Calu3 (cell line): ENCODE measurements around the gene ART1. TPM values are rescaled to one million over a fixed set of nuclear protein-coding genes. Genes with fewer than 3 reads are reported as not detected.

ENCODE experiments used
- BruUV-seq: library from RNA; stranded (reverse); fragments of 400-500 nt; replicated peaks from 2 replicates; lab custom pipeline; 2021; lab: Mats Ljungman, UMichigan
- CTCF ChIA-PET: fragments of 300-600 bp; sonication (Branson Sonifier 250); formaldehyde crosslinking; loops from one replicate; lab custom pipeline; 2022; ENCODE audit warnings: antibody characterized with exemption; lab: Charles Lee
- DNase-seq: peaks from one replicate; pipeline ENCODE4 v3.0.0; 2022
- H3K27ac Mint-ChIP-seq: one replicate; pipeline ENCODE4 v1.8.0; 2022; ENCODE audit warnings: mixed read lengths; ENCODE audit not compliant: unreplicated experiment
- H3K27me3 Mint-ChIP-seq: one replicate; pipeline ENCODE4 v1.8.0; 2022; ENCODE audit warnings: mixed read lengths; ENCODE audit not compliant: unreplicated experiment
- H3K36me3 Mint-ChIP-seq: one replicate; pipeline ENCODE4 v1.8.0; 2022; ENCODE audit warnings: mild to moderate bottlenecking, moderate library complexity, mixed read lengths; ENCODE audit not compliant: insufficient read depth, unreplicated experiment
- H3K4me1 Mint-ChIP-seq: one replicate; pipeline ENCODE4 v1.8.0; 2022; ENCODE audit warnings: mild to moderate bottlenecking, low read depth, mixed read lengths; ENCODE audit not compliant: unreplicated experiment
- H3K4me3 Mint-ChIP-seq: one replicate; pipeline ENCODE4 v1.8.0; 2022; ENCODE audit warnings: mild to moderate bottlenecking, low read depth, moderate library complexity, mixed read lengths; ENCODE audit not compliant: unreplicated experiment
- H3K9me3 Mint-ChIP-seq: one replicate; pipeline ENCODE4 v1.8.0; 2022; ENCODE audit warnings: low read depth, mixed read lengths; ENCODE audit not compliant: unreplicated experiment
- CTCF ChIP-seq: fragments of 200-600 bp; IDR thresholded peaks from one replicate; pipeline ENCODE4 v1.8.0; 2022; ENCODE audit warnings: antibody characterized with exemption; ENCODE audit not compliant: unreplicated experiment
- intact Hi-C: fragments of 100-400 bp; cut with micrococcal nuclease; formaldehyde crosslinking; loops from one replicate; pipeline ENCODE4 v1.10.0; 2022; ENCODE audit not compliant: unreplicated experiment
- total RNA-seq: library from RNA; stranded (reverse); gene quantifications from 2 replicates; pipeline ENCODE4 v1.2.3, GENCODE V29; 2022

The ART1 gene
- total RNA-seq, 1 experiment from 2014 or later = not detected

GRCh38 chr11:3700910-3701309 lies 56.0 kb downstream of the ART1 start:
- intact Hi-C loops = no loop called here
- no peaks in the 10 kb centered on the region for H3K27me3 Mint-ChIP-seq
- no peak for DNase-seq
- no peaks in the 10 kb centered on the region for H3K9me3 Mint-ChIP-seq
- no peak for TF ChIP-seq CTCF
- CTCF ChIA-PET = interaction anchor here (0.6 kb wide), 1 partner anchor 373 kb away, joined by 9 read pairs; no protein-coding TSS in a partner anchor
- BruUV-seq = no TSS peak
- no peak overlapping the region for H3K27ac Mint-ChIP-seq
- peaks cover 51% of the 10 kb centered on the region for H3K36me3 Mint-ChIP-seq
- H3K4me3 Mint-ChIP-seq = no peak overlapping the region
- no peaks in the 10 kb centered on the region for H3K4me1 Mint-ChIP-seq

- H3K27ac Mint-ChIP-seq = no peak overlapping the region
- CTCF ChIA-PET = interaction anchor here (0.6 kb wide), 1 partner anchor 89 kb away, joined by 8 read pairs; no protein-coding TSS in a partner anchor
- no peak overlapping the region for H3K4me3 Mint-ChIP-seq
- H3K4me1 Mint-ChIP-seq = no peaks in the 10 kb centered on the region
- H3K36me3 Mint-ChIP-seq = peaks cover 60% of the 10 kb centered on the region
- BruUV-seq = no TSS peak
- no peak for TF ChIP-seq CTCF
- H3K9me3 Mint-ChIP-seq = no peaks in the 10 kb centered on the region
- no peaks in the 10 kb centered on the region for H3K27me3 Mint-ChIP-seq
- intact Hi-C loops = no loop called here
- no peak for DNase-seq
Observed at GRCh38 chr11:3703383-3703782, 58.5 kb downstream of the ART1 start.

DNA sequence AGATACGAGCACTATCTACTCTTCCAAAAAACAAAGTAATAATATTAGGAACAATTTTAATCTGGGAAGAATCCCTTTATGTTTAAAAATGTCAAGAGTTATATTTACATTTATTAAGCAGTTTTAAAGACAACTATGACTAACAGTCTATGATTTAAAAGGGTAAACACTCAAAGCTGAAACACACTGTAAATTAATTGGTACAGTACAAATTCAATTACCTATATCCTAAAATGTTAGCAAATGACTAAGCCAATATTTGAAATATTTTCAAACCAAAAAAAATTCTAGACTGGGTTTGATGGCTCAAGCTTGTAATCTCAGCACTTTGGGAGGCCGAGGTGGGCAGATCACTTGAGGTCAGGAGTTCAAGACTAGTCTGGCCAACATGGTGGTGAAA lies 62.2 kb downstream of the ART1 start:
- Mint-ChIP-seq H3K9me3 (no peaks in the 10 kb centered on the region), H3K4me1 (no peaks in the 10 kb centered on the region), H3K4me3 (no peak overlapping the region), H3K27me3 (no peaks in the 10 kb centered on the region), H3K27ac (no peak overlapping the region), H3K36me3 (peaks cover 52% of the 10 kb centered on the region)
- no peak for DNase-seq
- no peak for TF ChIP-seq CTCF
- CTCF ChIA-PET = no interaction called here
- no TSS peak for BruUV-seq
- intact Hi-C loops = no loop called here

GRCh38 chr11:3709977-3710376 lies 65.0 kb downstream of the ART1 start:
- no peaks in the 10 kb centered on the region for H3K9me3 Mint-ChIP-seq
- no peaks in the 10 kb centered on the region for H3K4me1 Mint-ChIP-seq
- no peak overlapping the region for H3K4me3 Mint-ChIP-seq
- H3K27me3 Mint-ChIP-seq = no peaks in the 10 kb centered on the region
- intact Hi-C loops = no loop called here
- peaks cover 50% of the 10 kb centered on the region for H3K36me3 Mint-ChIP-seq
- BruUV-seq = no TSS peak
- H3K27ac Mint-ChIP-seq = no peak overlapping the region
- TF ChIP-seq CTCF = no peak
- CTCF ChIA-PET = no interaction called here
- no peak for DNase-seq
